Measurements from ENCODE around the gene LRRC2.

LRRC2 gene

GRCh38 chr3:46565607-46566039 lies 479 bp downstream of the LRRC2 start:
- no peak for DNase-seq (ENCODE audit: extremely low read depth, low read depth)
- peak overlapping the region; percentile 40 for H3K4me3 ChIP-seq (replicated peaks; ENCODE audit: low read depth, low read length)
- no peak for TF ChIP-seq CTCF (IDR thresholded peaks at IDR 0.05; ENCODE audit: low read depth, low read length, missing control alignments)

GRCh38 chr3:46565077-46565476 lies 1.0 kb downstream of the LRRC2 start:
- no peak overlapping the region for H3K4me3 ChIP-seq (replicated peaks; ENCODE audit: low read depth, low read length)
- no peak for DNase-seq (ENCODE audit: extremely low read depth, low read depth)
- no peak for TF ChIP-seq CTCF (IDR thresholded peaks at IDR 0.05; ENCODE audit: low read depth, low read length, missing control alignments)

GRCh38 chr3:46564190-46565021 lies 1.7 kb downstream of the LRRC2 start:
- no peak for TF ChIP-seq CTCF (IDR thresholded peaks at IDR 0.05; ENCODE audit: low read depth, low read length, missing control alignments)
- DNase-seq (ENCODE audit: extremely low read depth, low read depth) = no peak
- no peak overlapping the region for H3K4me3 ChIP-seq (replicated peaks; ENCODE audit: low read depth, low read length)

- TF ChIP-seq CTCF (IDR thresholded peaks at IDR 0.05; ENCODE audit: low read depth, low read length, missing control alignments) = no peak
- no peak for DNase-seq (ENCODE audit: extremely low read depth, low read depth)
- H3K4me3 ChIP-seq (replicated peaks; ENCODE audit: low read depth, low read length) = no peak overlapping the region
Measured at GRCh38 chr3:46561951-46562350, 4.2 kb downstream of the LRRC2 start.

- no peak overlapping the region for H3K4me3 ChIP-seq (replicated peaks; ENCODE audit: low read depth, low read length)
- TF ChIP-seq CTCF (IDR thresholded peaks at IDR 0.05; ENCODE audit: low read depth, low read length, missing control alignments) = no peak
- no peak for DNase-seq (ENCODE audit: extremely low read depth, low read depth)
Measured at GRCh38 chr3:46561511-46561910, 4.6 kb downstream of the LRRC2 start.

- no peak for DNase-seq (ENCODE audit: extremely low read depth, low read depth)
- H3K4me3 ChIP-seq (replicated peaks; ENCODE audit: low read depth, low read length) = no peak overlapping the region
- TF ChIP-seq CTCF (IDR thresholded peaks at IDR 0.05; ENCODE audit: low read depth, low read length, missing control alignments) = no peak
Measured at GRCh38 chr3:46559091-46559704, 6.9 kb downstream of the LRRC2 start.
